ENCODE data around the gene TRIM63. TPM values are rescaled to one million over a fixed set of nuclear protein-coding genes. Genes with fewer than 3 reads are reported as not detected.

The TRIM63 gene
- total RNA-seq, 3 donors from 2014 or later, result 0.22 TPM; not detected in 1

DNA sequence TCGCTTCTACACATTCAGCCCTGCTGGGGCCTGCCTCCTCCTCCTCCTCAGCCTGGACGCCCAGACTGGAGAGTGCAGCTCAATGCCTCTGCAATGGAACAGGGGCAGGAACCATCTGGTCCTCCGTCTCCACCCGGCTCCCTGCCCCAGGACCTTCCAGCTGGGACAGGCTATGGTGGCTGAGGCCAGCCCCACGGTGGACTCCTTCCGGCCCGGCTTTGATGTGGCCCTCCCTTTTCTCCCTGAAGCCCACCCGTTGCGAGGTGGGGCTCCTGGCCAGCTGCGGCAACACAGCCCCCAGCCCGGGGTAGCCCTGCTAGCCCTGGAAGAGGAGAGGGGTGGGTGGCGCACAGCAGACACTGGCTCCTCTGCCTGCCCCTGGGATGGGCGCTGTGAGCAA lies 44.4 kb downstream of the TRIM63 start:
- Histone ChIP-seq H3K4me3 (no peak overlapping the region), H3K4me1 (ENCODE audit: low read depth) (no peaks in the 10 kb centered on the region), H3K36me3 (ENCODE audit: low read depth) (no peaks in the 10 kb centered on the region), H3K9me3 (no peaks in the 10 kb centered on the region)
- no peak for DNase-seq
- ATAC-seq, result no peak
- intact Hi-C loops (cut with DNase I, micrococcal nuclease), result no loop called here
- TF ChIP-seq, protein P1, sequence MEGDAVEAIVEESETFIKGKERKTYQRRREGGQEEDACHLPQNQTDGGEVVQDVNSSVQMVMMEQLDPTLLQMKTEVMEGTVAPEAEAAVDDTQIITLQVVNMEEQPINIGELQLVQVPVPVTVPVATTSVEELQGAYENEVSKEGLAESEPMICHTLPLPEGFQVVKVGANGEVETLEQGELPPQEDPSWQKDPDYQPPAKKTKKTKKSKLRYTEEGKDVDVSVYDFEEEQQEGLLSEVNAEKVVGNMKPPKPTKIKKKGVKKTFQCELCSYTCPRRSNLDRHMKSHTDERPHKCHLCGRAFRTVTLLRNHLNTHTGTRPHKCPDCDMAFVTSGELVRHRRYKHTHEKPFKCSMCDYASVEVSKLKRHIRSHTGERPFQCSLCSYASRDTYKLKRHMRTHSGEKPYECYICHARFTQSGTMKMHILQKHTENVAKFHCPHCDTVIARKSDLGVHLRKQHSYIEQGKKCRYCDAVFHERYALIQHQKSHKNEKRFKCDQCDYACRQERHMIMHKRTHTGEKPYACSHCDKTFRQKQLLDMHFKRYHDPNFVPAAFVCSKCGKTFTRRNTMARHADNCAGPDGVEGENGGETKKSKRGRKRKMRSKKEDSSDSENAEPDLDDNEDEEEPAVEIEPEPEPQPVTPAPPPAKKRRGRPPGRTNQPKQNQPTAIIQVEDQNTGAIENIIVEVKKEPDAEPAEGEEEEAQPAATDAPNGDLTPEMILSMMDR (IDR thresholded peaks at IDR 0.05), result no peak

DNA sequence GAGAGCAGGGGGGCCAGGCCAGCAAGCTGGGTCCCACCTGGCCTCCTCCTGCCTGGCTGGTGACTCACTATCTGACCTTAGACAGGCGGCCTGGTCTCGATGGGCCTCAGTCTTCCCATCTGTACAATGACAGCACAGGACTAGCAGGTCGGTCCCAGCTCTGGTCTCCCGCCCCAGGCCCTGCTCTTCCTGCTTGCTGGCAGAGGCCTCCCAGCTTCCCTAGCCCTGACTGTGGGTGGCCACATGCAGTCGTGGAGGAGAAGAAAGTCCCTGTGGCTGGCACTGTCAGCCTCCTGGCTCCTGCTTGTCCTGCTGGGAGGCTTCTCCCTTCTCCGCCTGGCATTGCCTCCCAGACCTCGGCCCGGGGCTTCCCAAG lies 45.0 kb downstream of the TRIM63 start:
- TF ChIP-seq, protein P1 (IDR thresholded peaks at IDR 0.05), result no peak
- no peaks in the 10 kb centered on the region for H3K36me3 ChIP-seq (ENCODE audit: low read depth)
- no peaks in the 10 kb centered on the region for H3K9me3 ChIP-seq
- intact Hi-C loops (cut with DNase I, micrococcal nuclease), result no loop called here
- no peaks in the 10 kb centered on the region for H3K4me1 ChIP-seq (ENCODE audit: low read depth)
- no peak for DNase-seq
- no peak for ATAC-seq
- H3K4me3 ChIP-seq, result no peak overlapping the region

DNA sequence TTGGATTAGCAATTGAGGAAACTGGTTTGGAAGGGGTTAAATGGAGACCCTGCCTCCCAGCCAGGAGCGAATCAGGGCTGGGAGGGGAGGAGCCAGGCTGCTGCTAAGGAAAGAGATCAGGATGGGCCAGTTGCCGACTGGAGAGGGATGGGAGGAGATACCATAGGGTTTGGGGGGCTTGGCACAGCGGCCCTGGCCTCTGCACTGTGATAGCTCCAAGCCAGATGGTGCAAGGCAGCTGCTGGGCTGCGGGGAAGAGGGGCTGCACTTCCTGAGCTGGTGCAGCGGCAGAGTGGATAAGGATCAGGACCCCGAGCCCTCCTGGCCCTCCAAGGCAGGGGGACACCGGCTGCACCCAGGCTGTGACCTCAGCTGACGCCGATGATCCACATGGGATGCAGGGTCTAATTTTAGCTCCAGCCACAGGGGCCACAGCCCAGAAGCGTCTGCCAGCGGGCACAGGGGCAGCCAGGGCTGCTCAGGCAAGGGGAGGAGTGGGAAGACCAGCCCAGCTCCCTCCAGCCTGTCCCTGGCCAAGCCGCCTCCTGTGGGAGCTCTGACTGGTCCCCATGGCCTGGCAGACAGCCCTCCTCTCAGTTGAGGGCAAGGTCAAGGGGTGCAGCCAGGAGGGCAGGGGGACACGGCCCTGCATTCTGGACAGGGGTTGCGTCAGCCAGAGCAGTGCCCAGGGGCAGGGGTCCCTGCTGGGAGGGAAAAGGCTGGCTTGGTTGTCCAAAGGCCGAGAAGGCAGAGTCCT lies 45.6 kb downstream of the TRIM63 start, which contains the start of gene EXTL1:
Gene EXTL1 (plus strand): TSS at position 129 of the 757 bp plus-strand sequence. CDS start 872 bp downstream, outside the sequence.
- H3K36me3 ChIP-seq (ENCODE audit: low read depth), result no peaks in the 10 kb centered on the region
- H3K4me1 ChIP-seq (ENCODE audit: low read depth), result no peaks in the 10 kb centered on the region
- TF ChIP-seq, protein P1 (IDR thresholded peaks at IDR 0.05), result no peak
- DNase-seq, result no peak
- intact Hi-C loops (cut with DNase I, micrococcal nuclease), result no loop called here
- peak; percentile 15 for ATAC-seq
- H3K4me3 ChIP-seq, result no peak within 1 kb of the TSS
- H3K9me3 ChIP-seq, result no peaks in the 10 kb centered on the region

DNA sequence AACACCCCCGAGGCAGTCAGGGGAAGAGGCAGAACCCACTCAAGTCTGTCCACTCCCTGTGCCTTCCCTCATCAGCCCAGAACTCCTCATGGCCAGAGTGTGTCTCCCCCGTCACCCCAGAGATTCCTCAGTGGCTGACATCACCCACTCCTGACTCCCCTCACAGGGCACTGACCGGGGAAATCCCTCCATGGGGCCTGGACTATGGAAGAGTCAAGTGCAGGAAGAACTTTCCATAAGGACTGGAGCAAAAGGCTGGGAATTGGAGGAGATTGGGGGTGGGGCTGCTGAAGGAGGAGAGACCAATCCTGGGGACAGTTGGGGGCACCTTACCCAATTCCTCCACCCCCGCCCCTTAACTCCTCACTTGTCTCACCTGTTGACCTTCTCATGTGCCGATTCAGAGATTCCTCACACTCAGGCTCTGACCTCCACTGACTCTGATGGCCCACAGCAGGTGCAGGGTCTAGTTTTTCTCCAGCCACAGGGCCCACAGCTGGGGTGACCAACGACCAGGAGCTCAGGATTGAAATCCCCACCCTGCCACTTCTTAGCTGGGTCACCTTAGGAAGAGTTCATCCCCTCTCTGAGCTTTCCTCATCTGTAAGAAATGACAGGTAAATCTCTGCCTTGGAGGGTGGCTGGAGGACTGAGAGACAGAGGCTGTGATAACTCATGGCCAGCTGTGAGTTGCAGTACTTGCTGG lies 46.3 kb downstream of the TRIM63 start:
- H3K4me3 ChIP-seq, result no peak overlapping the region
- intact Hi-C loops (cut with DNase I, micrococcal nuclease), result no loop called here

DNA sequence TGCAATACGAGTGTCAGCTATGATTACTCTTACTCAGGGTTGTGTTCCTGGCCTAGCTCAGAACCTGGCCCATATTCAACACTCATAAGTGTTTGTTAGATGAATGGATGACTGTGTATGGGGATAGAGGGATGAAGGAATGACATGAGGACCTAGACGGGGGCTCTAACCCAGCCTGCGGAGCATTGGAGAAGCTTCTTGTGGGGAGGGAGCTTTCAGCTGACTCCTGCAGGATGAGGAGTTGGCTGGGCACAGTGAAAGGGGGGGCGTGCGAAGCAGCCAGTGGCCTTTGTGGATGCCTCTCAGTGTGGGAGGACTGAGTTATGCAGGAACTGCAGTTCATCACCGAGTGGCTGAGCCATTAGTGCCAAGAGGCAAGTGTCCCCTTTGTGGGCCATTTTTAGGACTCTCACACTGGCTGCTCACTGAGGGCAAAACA lies 47.1 kb downstream of the TRIM63 start:
- no peaks in the 10 kb centered on the region for H3K36me3 ChIP-seq (ENCODE audit: low read depth)
- intact Hi-C loops (cut with DNase I, micrococcal nuclease), result no loop called here
- ATAC-seq (no peak), DNase-seq (no peak)
- no peaks in the 10 kb centered on the region for H3K9me3 ChIP-seq
- TF ChIP-seq, protein P1 (IDR thresholded peaks at IDR 0.05), result no peak
- H3K4me3 ChIP-seq, result no peak overlapping the region
- H3K4me1 ChIP-seq (ENCODE audit: low read depth), result no peaks in the 10 kb centered on the region

More for the DNA sequence above, 46.3 kb downstream of the TRIM63 start:
- TF ChIP-seq, protein P1 (IDR thresholded peaks at IDR 0.05), result no peak
- H3K36me3 ChIP-seq (ENCODE audit: low read depth), result no peaks in the 10 kb centered on the region
- no peaks in the 10 kb centered on the region for H3K9me3 ChIP-seq
- no peaks in the 10 kb centered on the region for H3K4me1 ChIP-seq (ENCODE audit: low read depth)
- DNase-seq, result no peak
- no peak for ATAC-seq
